GM12865 (cell line): ENCODE measurements around the gene GVQW3.
A peak's percentile ranks its signal among the peaks of the same experiment; 100 is the strongest.

Experiments used
- DNase-seq: peaks from one replicate; pipeline ENCODE4 v3.0.0; 2010; ENCODE audit warnings: low read depth
- H3K4me3 ChIP-seq: 2 replicates; pipeline ENCODE4 v1.5.1; 2011; ENCODE audit warnings: mild to moderate bottlenecking, low read depth, low read length, control low read depth
- TF ChIP-seq, protein P1 (sequence below): IDR thresholded peaks from 2 replicates; pipeline ENCODE4 v1.5.1; 2011; ENCODE audit warnings: low read length, control low read depth, low read depth, inconsistent platforms; ENCODE audit not compliant: insufficient read depth; ENCODE audit errors: missing control alignments

The GVQW3 gene

GRCh38 chr11:76365038-76365679, 16.0 kb upstream of the GVQW3 start:
- DNase-seq: no peak
- H3K4me3 ChIP-seq: no peak overlapping the region
- TF ChIP-seq, protein P1, sequence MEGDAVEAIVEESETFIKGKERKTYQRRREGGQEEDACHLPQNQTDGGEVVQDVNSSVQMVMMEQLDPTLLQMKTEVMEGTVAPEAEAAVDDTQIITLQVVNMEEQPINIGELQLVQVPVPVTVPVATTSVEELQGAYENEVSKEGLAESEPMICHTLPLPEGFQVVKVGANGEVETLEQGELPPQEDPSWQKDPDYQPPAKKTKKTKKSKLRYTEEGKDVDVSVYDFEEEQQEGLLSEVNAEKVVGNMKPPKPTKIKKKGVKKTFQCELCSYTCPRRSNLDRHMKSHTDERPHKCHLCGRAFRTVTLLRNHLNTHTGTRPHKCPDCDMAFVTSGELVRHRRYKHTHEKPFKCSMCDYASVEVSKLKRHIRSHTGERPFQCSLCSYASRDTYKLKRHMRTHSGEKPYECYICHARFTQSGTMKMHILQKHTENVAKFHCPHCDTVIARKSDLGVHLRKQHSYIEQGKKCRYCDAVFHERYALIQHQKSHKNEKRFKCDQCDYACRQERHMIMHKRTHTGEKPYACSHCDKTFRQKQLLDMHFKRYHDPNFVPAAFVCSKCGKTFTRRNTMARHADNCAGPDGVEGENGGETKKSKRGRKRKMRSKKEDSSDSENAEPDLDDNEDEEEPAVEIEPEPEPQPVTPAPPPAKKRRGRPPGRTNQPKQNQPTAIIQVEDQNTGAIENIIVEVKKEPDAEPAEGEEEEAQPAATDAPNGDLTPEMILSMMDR: no peak

DNA sequence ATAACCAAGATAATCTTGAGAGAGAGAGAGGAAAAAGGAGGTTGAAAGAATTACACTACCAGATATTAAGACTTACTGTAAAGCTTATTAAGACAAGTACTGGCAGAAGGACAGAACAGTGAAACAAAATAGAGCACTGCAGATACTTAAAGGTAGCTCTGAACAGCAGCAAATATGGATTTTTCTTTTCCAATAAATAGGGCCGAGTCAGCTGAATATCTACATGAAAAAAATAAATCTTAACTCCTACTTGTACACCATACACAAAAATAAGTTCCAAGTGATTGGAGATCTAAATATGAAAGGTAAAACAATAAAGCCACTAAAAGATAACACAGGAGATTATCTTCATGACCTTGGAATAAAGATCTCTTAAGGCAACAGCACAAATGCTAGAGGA, 12.6 kb upstream of the GVQW3 start:
- H3K4me3 ChIP-seq: no peak overlapping the region
- DNase-seq: no peak
- TF ChIP-seq, protein P1: no peak

DNA sequence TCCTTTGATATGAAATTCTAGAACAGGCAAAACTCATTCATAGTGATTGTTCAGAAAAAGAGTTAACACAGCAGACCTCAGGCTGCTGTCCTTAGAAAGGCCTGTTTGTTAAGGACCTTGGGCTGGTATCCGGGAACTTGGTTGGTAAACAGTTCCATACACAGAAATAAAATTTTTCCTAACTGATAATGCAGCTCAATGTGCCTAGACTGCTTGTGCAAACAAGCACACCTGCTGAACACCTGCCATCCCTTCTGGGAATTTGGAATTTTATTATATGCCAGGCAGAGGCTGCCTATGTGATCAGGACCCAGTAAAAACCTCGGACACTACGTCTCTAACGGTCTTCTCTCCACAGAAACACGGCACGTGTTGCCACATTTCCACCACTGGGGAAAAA, 11.7 kb upstream of the GVQW3 start:
- DNase-seq: no peak
- no peak overlapping the region for H3K4me3 ChIP-seq
- TF ChIP-seq, protein P1: no peak

- TF ChIP-seq, protein P1: no peak
- H3K4me3 ChIP-seq: no peak overlapping the region
- peak; percentile 39 for DNase-seq
Observed at GRCh38 chr11:76371170-76371569, 10.0 kb upstream of the GVQW3 start.

DNA sequence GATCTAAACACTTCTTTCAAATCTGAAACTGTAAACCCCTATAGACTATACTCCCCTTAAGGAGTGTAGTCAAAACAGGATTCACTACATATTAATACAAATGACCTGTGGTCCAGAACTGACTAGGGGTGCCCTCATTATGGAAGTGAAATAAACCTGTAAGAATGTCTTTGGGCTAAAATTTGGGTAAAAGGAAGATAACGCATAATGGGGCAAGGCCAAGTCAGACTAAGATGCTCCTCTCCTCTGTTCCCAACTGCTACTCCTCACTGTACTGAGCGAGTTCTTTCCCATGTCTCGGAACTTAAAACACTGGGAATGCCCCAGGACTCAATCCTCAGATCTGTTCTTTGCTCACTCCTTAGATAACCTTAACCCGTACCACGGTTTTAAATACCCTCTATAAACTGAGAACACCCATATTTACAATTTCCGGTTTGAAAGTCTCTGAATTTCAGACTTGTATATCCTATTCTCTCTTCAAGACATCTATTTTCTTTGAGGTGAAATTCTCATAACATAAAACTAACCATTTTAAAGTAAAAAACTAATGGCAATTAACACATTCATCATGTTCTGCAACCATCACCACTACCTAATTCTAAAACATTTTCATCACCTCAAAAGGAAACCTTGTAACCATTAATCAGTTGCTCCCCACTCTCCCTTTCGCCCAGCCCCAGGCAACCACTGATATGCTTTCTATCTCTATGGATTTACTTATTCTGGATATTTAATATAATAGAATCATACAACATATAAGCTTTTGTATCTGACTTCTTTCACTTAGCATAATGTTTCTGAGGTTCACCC, 4.2 kb upstream of the GVQW3 start:
- TF ChIP-seq, protein P1: no peak
- no peak overlapping the region for H3K4me3 ChIP-seq

DNA sequence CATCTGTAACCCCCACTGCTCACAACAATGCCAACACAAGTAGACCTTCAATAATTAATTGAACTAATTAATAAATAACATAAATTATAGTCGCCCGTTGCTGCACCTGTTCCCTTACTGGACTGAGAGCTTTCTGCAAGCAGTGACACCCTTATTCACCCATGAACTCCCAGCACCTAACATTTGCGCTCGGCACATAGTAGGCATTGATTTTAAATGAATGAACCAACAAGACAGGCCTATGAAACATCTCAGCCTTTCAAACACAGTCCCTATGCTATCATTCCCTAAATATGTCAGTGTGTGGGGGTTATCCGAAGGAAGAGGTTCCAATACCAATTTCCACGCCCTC, 1.3 kb upstream of the GVQW3 start:
- H3K4me3 ChIP-seq: peak overlapping the region; percentile 78
- TF ChIP-seq, protein P1: no peak
- DNase-seq: no peak

More for the DNA sequence above, 4.2 kb upstream of the GVQW3 start:
- peak; percentile 64 for DNase-seq
